SK-N-SH treated with all-trans-retinoic acid at 6 μM for 48 hours (cell line): ENCODE measurements around the gene CNNM3.

Experiments
- ATAC-seq: fragments of 200-7000 bp; cut with Tn5 transposase; 3 replicates; pipeline ENCODE4 v1.9.1; 2020; ENCODE audit warnings: mild to moderate bottlenecking, moderate library complexity
- ARNTL ChIP-seq: fragments of 450-650 bp; formaldehyde crosslinking; IDR thresholded peaks from 2 replicates; pipeline ENCODE4 v1.5.0; 2020; ENCODE audit warnings: low read depth, mild to moderate bottlenecking, moderate library complexity, borderline replicate concordance
- BACH2 ChIP-seq: fragments of 250-450 bp; sonication (Bioruptor Pico); IDR thresholded peaks from 2 replicates; pipeline ENCODE4 v1.9.0; 2021; ENCODE audit warnings: mild to moderate bottlenecking, borderline replicate concordance
- CSDC2 ChIP-seq: fragments of 250-450 bp; sonication (Bioruptor Pico); IDR thresholded peaks from 2 replicates; pipeline ENCODE4 v1.5.0; 2020; ENCODE audit warnings: mild to moderate bottlenecking, moderate library complexity
- CSRNP3 ChIP-seq: fragments of 250-450 bp; sonication (Bioruptor Pico); IDR thresholded peaks from 2 replicates; pipeline ENCODE4 v1.5.1; 2021; ENCODE audit warnings: mild to moderate bottlenecking, moderate library complexity
- ESRRG ChIP-seq: fragments of 250-450 bp; sonication (Bioruptor Pico); IDR thresholded peaks from 2 replicates; pipeline ENCODE4 v1.6.1; 2021; ENCODE audit warnings: mild to moderate bottlenecking
- GLIS3 ChIP-seq: fragments of 250-450 bp; sonication (Bioruptor Pico); IDR thresholded peaks from 2 replicates; pipeline ENCODE4 v1.5.0; 2020; ENCODE audit warnings: mild to moderate bottlenecking, moderate library complexity
- ISL1 ChIP-seq: fragments of 250-450 bp; sonication (Bioruptor Pico); IDR thresholded peaks from 2 replicates; pipeline ENCODE4 v2.1.2; 2022; ENCODE audit warnings: mild to moderate bottlenecking, moderate library complexity
- OSR1 ChIP-seq: fragments of 250-450 bp; sonication (Bioruptor Pico); IDR thresholded peaks from 2 replicates; pipeline ENCODE4 v1.8.0; 2022; ENCODE audit warnings: moderate library complexity, mild to moderate bottlenecking, inconsistent platforms
- PATZ1 ChIP-seq: fragments of 250-450 bp; sonication (Bioruptor Pico); IDR thresholded peaks from 2 replicates; pipeline ENCODE4 v1.8.0; 2020; ENCODE audit warnings: mild to moderate bottlenecking, moderate library complexity, borderline replicate concordance
- POU6F1 ChIP-seq: fragments of 250-450 bp; sonication (Bioruptor Pico); IDR thresholded peaks from 2 replicates; pipeline ENCODE4 v1.8.0; 2021; ENCODE audit warnings: low read depth, mild to moderate bottlenecking, moderate library complexity, borderline replicate concordance
- PPARA ChIP-seq: fragments of 250-450 bp; sonication (Bioruptor Pico); IDR thresholded peaks from 2 replicates; pipeline ENCODE4 v1.5.0; 2020; ENCODE audit warnings: mild to moderate bottlenecking, borderline replicate concordance
- SNAI2 ChIP-seq: fragments of 250-450 bp; sonication (Bioruptor Pico); IDR thresholded peaks from 2 replicates; pipeline ENCODE4 v1.5.0; 2020; ENCODE audit warnings: mild to moderate bottlenecking, moderate library complexity
- TCF4 ChIP-seq: fragments of 250-450 bp; sonication (Bioruptor Pico); IDR thresholded peaks from 2 replicates; pipeline ENCODE4 v1.8.0; 2021; ENCODE audit warnings: mild to moderate bottlenecking, moderate library complexity, borderline replicate concordance
- TOX ChIP-seq: fragments of 250-450 bp; sonication (Bioruptor Pico); IDR thresholded peaks from 2 replicates; pipeline ENCODE4 v1.8.0; 2021; ENCODE audit warnings: mild to moderate bottlenecking, moderate library complexity, borderline replicate concordance
- ZC3H10 ChIP-seq: fragments of 250-450 bp; sonication (Bioruptor Pico); IDR thresholded peaks from 2 replicates; pipeline ENCODE4 v1.5.1; 2021; ENCODE audit warnings: mild to moderate bottlenecking, moderate library complexity
- ZFP3 ChIP-seq: fragments of 250-450 bp; sonication (Bioruptor Pico); IDR thresholded peaks from 2 replicates; pipeline ENCODE4 v1.5.0; 2020; ENCODE audit warnings: mild to moderate bottlenecking, moderate library complexity
- ZFP30 ChIP-seq: fragments of 450-650 bp; formaldehyde crosslinking; IDR thresholded peaks from 2 replicates; pipeline ENCODE4 v1.5.0; 2022; ENCODE audit warnings: mild to moderate bottlenecking, moderate library complexity
- ZNF565 ChIP-seq: fragments of 450-650 bp; formaldehyde crosslinking; conservative IDR thresholded peaks from 2 replicates; pipeline ENCODE4 v1.5.0; 2020; ENCODE audit warnings: low read depth, mild to moderate bottlenecking, moderate library complexity
- ZNF70 ChIP-seq: fragments of 450-650 bp; formaldehyde crosslinking; IDR thresholded peaks from 2 replicates; pipeline ENCODE4 v1.5.0; 2020; ENCODE audit warnings: mild to moderate bottlenecking, moderate library complexity
- ZNF8 ChIP-seq: fragments of 450-650 bp; formaldehyde crosslinking; IDR thresholded peaks from 2 replicates; pipeline ENCODE4 v1.5.0; 2020; ENCODE audit warnings: mild to moderate bottlenecking, moderate library complexity

Gene CNNM3

GRCh38 chr2:96788442-96789244 lies 27.4 kb upstream of the CNNM3 start:
- peak; percentile 90 for ATAC-seq
- TF ChIP-seq ARNTL (CRISPR knock-in tag) = no peak
- TF ChIP-seq PPARA (CRISPR knock-in tag) = no peak
- TF ChIP-seq ESRRG = no peak
- TF ChIP-seq ZNF8 (CRISPR knock-in tag) = no peak
- TF ChIP-seq OSR1 (CRISPR knock-in tag) = no peak
- no peak for TF ChIP-seq CSDC2 (CRISPR knock-in tag)
- no peak for TF ChIP-seq TCF4 (CRISPR knock-in tag)
- TF ChIP-seq BACH2 (CRISPR knock-in tag) = no peak
- no peak for TF ChIP-seq ISL1 (CRISPR knock-in tag)
- TF ChIP-seq ZFP3 (CRISPR knock-in tag) = no peak
- TF ChIP-seq PATZ1 = no peak
- no peak for TF ChIP-seq ZNF70 (CRISPR knock-in tag)
- no peak for TF ChIP-seq GLIS3 (CRISPR knock-in tag)
- TF ChIP-seq ZC3H10 (CRISPR knock-in tag) = no peak
- no peak for TF ChIP-seq ZFP30 (CRISPR knock-in tag)
- TF ChIP-seq CSRNP3 (CRISPR knock-in tag) = no peak
- no peak for TF ChIP-seq TOX (CRISPR knock-in tag)
- TF ChIP-seq ZNF565 = no peak
- TF ChIP-seq SNAI2 (CRISPR knock-in tag) = no peak

- ATAC-seq = no peak
Measured at GRCh38 chr2:96789245-96789617, 26.8 kb upstream of the CNNM3 start.

More at GRCh38 chr2:96789245-96789617, 26.8 kb upstream of the CNNM3 start:
- TF ChIP-seq POU6F1 (CRISPR knock-in tag) (no peak), CSDC2 (CRISPR knock-in tag) (no peak), ZNF565 (no peak), PATZ1 (no peak), ZNF70 (CRISPR knock-in tag) (no peak), PPARA (CRISPR knock-in tag) (no peak), ZC3H10 (CRISPR knock-in tag) (no peak), BACH2 (CRISPR knock-in tag) (no peak), ESRRG (no peak), TOX (CRISPR knock-in tag) (no peak)
